Measurements from ENCODE around the gene SMOC2.
"Not testable (repeated sequence)": the region's sequence is repeated elsewhere in the genome, so short reads cannot be mapped to it uniquely, and the experiment has no call there.

SMOC2 gene

DNA sequence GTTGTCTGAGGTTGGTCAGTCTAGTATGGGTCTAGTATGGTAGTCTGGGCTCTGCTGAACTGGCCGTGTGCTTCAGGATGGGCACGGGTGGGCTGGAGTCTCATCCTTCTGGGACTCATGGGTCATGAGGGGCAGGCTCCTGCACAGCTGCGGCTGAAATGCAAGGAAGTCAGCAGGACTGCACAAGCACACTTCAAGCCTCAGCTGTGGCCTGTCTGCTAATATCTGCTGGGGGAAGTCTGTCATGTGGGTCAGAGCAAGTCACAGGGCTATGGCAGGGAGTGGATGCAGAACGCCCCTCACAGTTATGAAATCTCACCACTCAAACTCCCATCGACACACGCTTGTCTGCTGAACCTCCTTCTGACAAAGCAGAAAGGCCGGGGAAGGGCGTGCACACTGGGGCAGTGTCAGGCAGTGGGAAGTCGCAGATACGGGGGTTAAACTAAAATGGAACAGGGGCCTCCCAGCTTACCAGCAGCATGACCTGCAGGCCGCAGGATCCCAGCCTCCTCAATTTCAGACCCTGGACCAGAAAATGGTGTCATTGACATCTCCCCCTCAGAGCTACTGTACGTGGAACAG lies 229.5 kb downstream of the SMOC2 start:
- DNase-seq: no peak

DNA sequence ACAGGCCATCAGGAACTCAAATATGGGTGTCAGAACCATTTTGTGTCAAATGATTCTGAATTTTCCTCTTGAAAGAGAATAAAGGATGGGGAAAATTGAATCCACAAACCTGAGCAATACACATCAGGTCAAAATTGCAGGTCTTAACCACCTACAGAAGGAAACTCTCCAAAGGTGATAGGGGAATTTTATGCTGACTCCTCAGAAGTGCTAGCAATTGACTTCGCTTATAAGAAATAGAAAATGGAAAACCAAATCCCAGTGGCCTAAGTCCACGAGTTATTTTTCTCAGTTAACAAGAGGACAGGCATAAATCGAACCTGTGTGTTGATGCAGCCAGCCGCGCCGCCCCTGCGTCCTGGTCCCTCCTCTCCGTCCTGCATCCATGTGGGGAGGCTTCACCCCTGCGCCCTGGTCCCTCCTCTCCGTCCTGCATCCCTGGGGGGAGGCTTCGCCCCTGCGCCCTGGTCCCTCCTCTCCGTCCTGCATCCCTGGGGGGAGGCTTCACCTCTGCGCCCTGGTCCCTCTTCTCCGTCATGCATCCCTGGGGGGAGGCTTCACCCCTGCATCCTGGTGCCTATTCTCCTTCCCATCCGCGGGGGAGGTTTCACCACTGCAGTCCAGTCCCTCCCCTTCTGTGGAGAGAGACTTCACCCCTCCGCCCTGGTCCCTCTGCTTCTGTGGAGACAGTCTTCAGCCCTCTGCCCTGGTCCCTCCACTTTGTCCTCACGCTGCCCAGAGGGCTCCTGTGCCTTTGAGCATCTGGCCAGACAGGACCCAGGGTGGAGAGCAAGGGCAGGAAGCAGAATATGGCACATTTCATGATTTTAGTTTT lies 230.3 kb downstream of the SMOC2 start:
- DNase-seq: no peak

DNA sequence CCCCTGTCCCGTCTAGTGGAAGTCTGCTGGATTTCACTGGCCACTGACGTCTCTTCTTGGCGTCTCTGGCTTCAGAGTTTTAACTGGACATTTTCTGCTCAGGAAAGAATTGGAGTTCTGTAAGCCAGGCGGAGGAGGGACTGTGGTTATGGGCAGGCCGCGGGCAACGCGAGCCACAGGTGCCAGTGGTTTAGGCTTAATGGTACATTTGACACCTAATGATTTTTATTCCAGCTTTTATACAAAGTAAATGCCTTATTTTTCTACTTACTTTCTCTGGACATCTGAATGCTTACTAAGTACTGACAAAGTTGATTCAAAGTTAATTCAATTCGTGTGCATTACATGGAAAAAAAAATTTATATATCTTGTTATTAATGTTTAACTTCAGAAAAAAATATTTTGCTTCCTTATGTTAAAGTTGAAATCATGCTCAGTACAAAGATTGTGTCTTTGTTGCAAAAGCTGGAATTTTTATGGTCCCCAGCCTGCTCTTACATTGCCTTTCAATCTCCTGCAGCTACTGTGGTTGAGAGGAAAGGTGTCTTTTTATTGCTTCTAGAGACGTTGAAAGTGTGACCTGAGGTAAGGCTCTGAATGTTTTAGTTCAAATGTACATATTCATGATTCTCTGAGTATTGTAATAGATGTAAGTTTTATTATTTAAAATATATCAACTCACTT lies 231.0 kb downstream of the SMOC2 start:
- DNase-seq: no peak

DNA sequence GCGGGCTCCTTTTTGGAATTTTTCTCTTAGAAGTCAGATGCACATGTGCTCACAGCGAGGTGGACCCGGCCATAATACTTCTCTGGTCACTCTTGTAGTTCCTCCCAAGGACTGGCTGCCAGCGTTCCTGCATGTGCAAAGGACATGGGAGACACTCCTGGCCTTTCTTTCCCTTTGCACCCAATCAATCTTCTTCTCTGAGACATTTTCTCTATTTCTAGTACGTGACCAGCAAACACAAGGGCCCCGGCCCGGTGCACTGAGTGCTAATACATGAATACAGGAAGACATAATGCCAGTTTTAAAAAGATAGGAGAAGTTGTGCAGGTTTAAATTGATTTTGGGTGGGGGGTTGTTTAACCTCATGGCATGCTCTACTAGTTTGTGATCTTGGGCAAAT lies 233.6 kb downstream of the SMOC2 start:
- DNase-seq: no peak

DNA sequence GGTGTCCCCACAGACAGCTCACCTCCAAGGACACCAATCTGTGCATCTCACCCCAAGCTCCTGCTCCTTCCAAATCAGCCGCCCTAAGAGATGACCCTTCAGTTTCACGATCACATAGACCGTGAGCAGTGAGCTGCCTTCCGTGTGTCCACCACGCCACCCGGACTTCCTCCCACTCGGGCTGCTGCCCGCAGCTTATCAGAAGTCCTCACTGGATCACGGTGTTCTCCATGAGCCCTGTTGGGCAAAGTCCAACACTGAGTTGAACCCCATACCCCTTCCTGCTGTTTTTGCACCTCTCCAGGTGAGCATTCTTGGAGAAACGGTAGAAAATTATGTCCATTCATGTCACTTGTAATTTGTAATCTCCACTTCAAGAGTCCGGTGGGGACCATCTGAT lies 234.4 kb downstream of the SMOC2 start:
- DNase-seq: no peak

DNA sequence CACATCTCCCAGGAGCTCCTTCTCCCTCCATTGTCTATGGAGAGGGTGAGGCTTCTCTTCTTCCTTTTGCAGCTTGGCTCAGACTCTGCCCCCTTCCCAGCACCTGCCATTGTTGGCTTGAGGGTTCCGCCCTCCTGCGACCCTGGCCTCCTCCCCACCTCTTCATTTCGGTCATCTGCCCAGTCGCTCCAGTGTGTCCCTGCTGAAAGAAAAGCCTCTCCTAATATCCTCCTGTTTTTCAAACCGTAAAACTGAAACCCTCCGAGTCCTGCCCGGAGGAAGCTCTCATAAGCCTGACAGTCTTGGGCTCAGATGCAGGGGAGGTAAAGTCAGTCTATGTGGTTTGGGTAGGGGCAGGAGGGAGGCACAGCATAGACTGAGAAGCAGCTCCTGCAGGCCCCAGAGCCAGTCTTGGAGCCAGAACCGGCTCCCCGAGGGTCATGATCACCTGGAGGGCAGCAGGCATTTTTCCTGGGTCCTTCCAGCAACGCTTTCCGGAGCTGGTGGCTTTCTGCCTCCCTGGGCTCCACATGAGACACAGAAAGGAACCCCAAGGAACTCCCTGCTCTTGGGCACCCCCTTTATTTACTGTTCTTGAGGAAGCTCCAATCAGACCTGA lies 235.1 kb downstream of the SMOC2 start:
- DNase-seq: no peak

DNA sequence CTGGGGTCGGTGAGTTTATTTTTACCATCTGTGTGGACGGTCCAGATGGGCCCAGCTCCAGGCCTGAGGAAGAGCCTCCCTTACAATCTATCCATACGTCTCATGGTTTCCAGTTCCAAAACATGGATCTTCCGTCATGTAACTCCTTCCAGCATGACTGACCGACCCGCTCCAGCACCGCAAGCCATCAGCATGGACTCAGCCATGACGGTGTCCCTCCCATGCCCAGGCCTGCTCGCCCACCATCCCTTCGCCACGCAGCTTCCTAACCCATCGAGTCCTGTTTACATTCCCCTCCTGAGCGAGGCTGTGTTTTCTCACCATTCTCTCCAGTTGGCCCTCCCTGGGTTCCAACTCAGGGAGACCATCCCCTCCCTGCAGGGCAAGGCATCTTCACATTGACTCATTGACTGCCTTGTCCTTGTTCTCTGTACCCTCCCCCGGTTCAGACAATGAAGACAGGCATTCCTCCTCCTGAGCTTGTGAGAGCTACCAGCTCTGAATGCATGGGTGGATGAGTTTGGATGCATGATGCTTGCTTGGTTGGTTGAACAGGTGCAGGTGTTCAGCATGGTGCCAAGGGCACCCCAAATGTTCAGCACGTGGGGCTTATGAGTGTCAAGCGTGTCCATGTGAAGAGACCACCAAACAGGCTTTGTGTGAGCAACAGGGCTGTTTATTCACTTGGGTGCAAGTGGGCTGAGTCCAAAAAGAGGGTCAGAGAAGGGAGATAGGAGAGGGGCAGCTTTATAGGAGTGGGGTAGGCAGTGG lies 235.8 kb downstream of the SMOC2 start:
- DNase-seq: no peak

DNA sequence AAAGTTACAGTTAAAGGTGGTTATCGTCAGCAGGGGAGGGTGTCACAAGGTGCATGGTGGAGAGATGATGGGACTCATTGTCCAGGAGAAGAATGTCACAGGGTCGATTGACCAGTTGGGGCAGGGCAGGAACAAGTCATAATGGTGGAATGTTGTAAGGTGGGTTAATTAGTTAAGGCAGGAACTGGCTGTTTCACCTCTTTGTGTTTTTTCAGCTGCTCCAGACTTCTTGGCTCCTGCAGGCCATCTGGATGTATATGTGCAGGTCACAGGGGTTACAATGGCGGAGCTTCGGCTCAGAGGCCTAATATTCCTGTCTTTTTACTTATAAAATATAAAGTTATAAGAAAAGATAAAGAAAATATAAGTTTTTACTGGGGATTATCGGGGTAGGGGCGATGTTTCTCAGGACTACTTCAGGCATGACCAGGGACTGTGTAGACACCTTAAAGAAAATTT lies 236.4 kb downstream of the SMOC2 start:
- not testable (repeated sequence) for DNase-seq

DNA sequence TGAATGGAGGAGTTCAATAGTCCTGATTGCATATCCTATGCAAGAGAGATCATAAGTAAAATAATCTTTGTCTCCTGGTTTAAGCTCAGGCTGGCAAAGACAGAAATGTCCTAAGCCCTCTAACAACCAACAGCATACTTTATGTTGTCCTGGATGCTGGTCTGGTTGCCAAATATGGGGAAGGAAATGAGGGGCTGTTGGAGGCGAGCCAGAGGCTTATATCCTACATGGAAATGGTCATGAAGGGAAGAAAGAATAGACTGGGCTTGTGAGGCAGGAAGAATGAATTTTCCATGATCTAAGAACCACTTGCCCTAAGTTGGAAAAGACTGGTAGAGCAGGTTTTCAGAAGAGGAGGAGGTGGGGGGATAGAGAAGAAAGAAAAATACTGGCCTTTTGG lies 237.1 kb downstream of the SMOC2 start:
- no peak for DNase-seq

DNA sequence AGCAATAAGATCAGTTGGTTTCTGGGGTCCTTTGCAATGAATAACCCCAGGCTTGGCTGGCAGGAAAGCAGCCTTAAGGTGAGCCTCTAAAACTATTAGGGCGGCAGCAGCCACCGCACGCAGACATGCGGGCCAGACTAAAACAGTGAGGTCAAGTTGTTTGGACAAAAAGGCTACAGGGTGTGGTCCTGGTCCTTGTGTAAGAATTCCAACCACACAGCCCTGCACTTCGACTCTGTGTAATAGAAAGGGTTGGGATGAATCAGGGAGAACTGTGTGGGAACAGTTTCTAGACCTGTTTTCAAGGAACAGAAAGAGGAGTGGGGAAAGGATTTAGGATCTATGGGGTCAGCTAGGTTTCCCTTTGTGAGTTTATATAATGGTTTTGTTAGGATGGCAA lies 237.6 kb downstream of the SMOC2 start:
- no peak for DNase-seq

DNA sequence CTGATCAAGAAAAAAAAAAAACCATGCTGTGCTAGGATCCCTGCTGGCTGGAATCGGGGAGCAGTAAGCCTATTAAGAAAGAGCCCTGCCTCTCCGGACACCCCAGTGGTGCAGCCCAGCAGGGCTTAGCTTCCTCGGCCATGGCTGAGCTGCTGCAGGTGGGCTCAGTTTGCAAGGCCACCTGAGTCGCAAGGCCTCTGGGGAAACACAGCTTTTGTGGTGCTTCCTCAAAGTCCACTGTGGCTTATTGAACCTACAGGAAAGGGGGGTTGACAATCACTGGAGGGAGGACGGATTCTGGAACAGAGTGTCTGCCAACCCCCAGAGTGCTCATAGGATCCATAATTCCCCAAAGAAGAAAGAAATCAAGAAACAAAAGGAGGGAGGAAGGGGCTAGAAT lies 240.8 kb downstream of the SMOC2 start:
- no peak for DNase-seq

DNA sequence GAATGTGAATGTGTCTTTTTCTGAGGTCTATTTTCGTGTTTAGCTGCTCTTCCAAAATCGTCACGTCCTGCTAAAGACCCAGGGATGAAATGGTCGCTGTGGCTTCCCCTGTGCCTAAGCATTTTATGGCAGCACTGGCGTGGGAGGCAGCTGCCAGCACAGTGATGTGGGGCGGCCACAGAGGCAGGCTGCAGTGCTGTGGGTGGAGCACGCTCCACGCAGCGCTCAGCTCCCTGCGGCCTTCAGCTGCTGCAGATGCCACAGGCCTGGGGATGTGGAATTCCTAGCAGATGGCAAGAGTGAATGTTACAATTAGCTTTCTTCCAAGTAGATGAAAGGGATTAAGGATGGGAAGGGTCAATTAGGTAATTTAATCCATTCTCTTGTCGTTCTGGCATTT lies 242.6 kb downstream of the SMOC2 start:
- DNase-seq: no peak

DNA sequence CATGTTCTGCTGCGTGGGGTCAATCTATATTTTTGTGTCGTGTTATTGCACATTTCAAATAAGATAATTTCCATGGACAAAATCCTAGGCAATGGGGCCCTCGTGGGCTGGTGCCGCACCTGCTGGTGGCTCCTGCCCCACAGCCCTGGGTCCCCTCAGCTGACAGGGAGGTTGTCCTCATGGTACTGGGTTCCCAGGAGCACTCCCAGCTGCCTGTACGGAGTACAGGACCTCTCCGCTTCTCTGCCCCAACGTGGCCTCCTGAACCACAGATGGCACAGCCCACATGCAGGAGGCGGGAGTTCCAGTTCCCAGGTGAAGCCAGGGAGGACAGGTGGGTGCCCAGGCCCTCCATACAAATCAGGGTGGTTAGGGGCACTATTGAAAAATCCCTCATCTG lies 243.5 kb downstream of the SMOC2 start:
- no peak for DNase-seq

DNA sequence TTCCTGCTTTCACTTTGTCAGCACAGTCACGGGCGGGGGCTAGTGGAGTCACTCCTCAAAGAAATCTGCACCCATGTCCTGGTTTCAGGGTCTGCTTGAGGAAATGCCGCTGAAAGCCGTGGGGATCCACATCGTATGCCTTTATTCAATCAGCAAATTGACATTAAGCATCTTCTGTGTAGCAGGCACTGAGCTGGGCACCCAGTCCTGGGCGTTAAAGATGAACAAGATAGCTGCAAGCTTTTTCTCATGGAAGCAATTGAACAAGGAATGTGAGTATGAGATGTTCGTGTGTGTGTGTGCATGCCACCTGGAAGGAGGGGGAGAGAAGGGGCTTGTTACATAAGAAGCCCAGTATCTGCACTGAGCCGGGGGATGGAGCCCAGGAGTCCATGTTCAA lies 243.9 kb downstream of the SMOC2 start:
- DNase-seq: no peak

DNA sequence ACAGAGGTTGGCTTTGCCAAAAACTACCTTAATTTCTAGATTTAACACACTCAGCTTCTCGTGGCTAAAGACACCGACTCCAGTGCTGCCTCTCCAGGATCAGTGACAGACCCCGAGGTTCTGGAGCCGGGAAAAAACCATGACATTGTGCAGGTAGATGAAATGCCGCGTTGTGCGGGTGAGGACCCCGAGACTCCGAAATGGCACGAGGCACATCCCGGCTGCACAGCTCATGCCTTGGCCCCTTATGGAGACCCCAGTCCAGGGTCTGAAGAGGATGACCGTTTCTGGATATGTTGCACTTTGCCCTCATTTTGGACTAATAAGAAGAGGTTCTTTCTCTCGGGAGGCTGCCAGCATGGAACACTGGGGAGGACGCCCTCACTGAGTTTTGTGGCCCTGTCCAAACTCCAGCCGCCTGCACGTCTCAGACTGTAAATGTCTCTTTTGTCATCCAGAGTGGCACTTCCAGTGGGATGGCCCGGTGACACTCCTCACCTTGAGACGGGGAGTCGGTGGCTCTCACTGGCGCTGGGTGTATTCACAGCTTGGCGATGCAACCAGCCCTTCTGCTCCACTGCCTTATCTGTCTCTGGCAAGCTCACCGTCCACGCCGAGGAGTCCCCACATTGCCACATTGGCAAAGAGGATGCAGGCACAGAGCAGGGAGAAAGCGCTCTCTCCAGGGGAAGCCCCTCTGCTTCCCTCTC lies 245.2 kb downstream of the SMOC2 start:
- DNase-seq: no peak

DNA sequence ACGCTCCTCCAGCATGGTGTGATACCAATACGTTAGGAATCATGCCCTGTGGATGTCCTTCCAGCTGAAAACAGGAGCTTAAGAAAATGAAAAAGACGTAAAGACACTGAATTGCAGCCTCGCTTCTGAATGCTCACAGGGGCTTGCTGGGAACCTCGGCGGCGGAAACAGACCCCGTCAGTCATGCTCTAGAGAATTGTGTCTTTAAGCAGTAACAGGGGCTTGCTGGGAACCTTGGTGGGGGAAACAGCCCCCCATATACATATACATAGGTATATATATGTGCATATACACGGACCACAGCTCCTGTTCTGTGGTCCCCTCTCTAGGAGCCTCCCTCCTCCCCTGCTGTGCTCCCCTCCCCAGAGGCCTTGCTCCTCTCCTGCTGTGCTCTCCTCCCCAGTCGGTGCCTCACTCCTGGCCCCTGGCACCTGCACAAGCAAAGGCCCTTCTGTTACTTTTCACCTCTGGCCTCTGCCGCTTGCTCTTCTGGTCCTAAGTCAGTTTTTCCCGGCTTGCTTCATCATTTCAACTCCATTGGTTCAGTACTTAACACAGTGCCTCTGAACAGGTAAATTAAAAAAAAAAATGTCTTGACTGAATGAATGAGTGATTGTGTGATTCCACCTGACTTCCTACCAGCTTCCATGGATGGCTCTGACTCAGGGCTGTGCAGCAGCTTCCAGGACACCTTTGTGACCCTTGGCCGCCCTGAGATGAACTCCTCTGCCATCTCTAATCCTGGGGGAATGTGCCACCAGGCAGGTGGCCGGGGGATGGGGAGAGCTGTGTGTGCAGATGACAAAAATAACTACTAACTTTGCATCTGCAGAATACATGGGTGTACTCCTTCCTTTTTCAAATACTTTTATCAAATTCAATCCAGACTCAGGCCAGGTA lies 246.1 kb downstream of the SMOC2 start:
- no peak for DNase-seq

DNA sequence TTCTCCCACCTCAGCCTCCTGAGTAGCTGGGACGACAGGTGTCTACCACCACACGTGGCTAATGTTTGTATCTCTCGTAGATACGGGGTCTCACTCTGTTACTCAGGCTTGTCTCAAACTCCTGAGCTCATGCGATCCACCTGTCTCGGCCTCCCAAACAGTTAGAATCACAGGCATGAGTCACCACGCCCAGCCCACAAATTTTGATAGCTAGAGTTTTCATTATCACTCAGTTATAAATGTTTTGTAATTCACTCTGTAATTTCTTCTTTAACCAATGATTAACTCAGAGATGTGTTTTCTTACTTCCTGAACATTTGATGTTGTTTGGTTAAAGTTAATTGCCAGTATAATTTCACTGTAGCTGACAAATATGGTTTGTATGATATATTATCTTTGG lies 249.3 kb downstream of the SMOC2 start:
- no peak for DNase-seq

DNA sequence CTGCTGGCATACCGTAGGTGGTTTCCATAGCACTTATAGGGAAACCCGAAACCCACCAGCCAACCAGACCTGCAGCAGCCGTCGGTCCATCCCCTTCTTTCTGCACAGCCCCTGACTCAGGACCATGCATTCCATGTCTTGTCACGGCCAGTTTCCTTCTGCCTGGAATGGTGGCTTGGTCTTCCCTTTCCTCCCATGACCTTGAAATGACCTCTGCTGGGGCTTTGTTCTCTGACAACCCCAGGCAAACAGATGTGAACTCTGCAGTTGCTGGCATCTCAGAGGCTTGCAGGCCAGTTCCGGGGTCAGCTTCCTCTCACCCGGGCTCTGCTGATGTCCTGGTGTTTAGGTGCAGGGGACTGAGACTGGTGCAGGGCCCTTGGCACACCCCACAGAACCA lies 250.8 kb downstream of the SMOC2 start:
- DNase-seq: no peak

DNA sequence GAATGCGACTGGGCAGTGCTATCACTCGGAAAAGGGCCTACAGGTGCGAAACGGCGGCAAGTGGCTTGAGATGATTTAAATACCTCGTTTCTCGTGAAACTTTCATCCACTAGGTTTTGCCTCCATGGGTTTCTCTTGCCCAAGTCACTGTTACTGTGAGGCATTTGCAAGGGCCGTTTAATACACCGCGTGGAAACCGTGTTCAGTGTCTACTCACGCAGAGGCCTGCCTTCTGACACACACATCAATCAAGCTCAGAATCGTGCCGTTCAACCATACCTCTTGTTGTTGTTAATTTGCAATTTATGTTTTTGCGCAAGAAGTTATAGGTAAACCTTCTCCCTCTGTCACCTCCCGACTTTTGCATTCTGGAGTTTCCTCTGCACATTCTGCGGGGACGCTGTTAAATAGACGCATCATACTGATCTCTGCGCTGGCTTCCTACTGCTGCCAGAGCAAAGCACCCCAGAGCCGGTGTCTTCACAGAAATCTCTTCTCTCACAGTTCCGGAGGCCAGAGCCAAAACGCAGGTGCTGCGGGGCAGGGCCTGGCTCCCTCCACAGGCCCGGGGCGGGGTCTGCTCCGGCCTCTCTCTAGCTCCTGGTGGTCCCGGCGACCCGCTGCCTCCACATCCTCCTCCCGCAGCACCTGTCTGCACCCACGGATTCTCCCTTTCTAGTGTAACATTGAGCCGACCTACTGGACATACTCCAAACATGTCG lies 251.4 kb downstream of the SMOC2 start:
- no peak for DNase-seq

DNA sequence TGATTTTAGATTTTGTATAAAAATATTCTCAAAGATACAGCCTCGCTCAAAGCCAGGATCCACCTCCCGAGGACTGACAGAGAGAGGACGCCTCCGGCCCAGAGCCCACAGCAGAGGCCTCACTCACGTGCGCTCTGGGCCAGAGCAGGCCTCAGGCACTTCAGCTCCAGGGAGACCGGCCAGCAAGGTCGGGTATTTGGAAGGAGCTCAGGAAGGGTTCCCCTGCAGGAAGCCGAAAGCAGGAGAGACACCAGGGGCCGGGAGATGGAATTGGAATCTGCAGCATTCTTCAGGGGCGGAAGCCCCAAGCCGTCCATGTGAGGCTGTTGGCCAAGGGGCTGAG lies 251.9 kb downstream of the SMOC2 start:
- DNase-seq: not testable (repeated sequence)

DNA sequence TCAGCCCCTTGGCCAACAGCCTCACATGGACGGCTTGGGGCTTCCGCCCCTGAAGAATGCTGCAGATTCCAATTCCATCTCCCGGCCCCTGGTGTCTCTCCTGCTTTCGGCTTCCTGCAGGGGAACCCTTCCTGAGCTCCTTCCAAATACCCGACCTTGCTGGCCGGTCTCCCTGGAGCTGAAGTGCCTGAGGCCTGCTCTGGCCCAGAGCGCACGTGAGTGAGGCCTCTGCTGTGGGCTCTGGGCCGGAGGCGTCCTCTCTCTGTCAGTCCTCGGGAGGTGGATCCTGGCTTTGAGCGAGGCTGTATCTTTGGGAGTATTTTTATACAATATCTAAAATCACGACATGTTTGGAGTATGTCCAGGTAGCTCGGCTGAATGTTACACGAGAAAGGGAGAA lies 253.8 kb downstream of the SMOC2 start:
- not testable (repeated sequence) for DNase-seq
